C4-2B (cell line): Measurements from ENCODE around the gene CSMD2.

Source experiments
- H3K27ac ChIP-seq: fragments of 450-650 bp; 2 replicates; pipeline ENCODE4 v1.5.1; 2017
- CTCF ChIP-seq: fragments of 450-650 bp; conservative IDR thresholded peaks from 2 replicates; pipeline ENCODE4 v1.5.1; 2017; ENCODE audit warnings: mild to moderate bottlenecking
- ZFX ChIP-seq: fragments of 450-650 bp; IDR thresholded peaks from 2 replicates; pipeline ENCODE4 v1.6.1; 2017

Gene CSMD2

GRCh38 chr1:33902486-33903209 lies 262.4 kb downstream of the CSMD2 start:
- TF ChIP-seq CTCF: no peak
- no peak for TF ChIP-seq ZFX
- H3K27ac ChIP-seq: no peak overlapping the region

- TF ChIP-seq ZFX (no peak), CTCF (no peak)
- no peak overlapping the region for H3K27ac ChIP-seq
Observed at GRCh38 chr1:33899746-33900145, 265.3 kb downstream of the CSMD2 start.

GRCh38 chr1:33898881-33899280 lies 266.1 kb downstream of the CSMD2 start:
- no peak overlapping the region for H3K27ac ChIP-seq

GRCh38 chr1:33898406-33898805 lies 266.6 kb downstream of the CSMD2 start:
- H3K27ac ChIP-seq: no peak overlapping the region
- TF ChIP-seq ZFX: no peak

More at GRCh38 chr1:33898881-33899280, 266.1 kb downstream of the CSMD2 start:
- TF ChIP-seq CTCF: no peak
- TF ChIP-seq ZFX: no peak

- no peak overlapping the region for H3K27ac ChIP-seq
- no peak for TF ChIP-seq CTCF
- no peak for TF ChIP-seq ZFX
Observed at GRCh38 chr1:33897092-33897725, 267.8 kb downstream of the CSMD2 start.

GRCh38 chr1:33895976-33896375 lies 269.1 kb downstream of the CSMD2 start:
- H3K27ac ChIP-seq: no peak overlapping the region
- TF ChIP-seq ZFX: no peak
- no peak for TF ChIP-seq CTCF

GRCh38 chr1:33895396-33895795 lies 269.6 kb downstream of the CSMD2 start:
- TF ChIP-seq ZFX: no peak
- TF ChIP-seq CTCF: no peak
- H3K27ac ChIP-seq: no peak overlapping the region
